Subcutaneous abdominal adipose tissue (tissue), 5 donors: ENCODE data around the gene SUPT6H.
A peak's percentile ranks its signal among the peaks of the same experiment; 100 is the strongest.
"Not testable (repeated sequence)": the region's sequence is repeated elsewhere in the genome, so short reads cannot be mapped to it uniquely, and the experiment has no call there.

Experiments
- H3K27ac ChIP-seq: one replicate; pipeline ENCODE4 v1.7.0; 2013; ENCODE audit warnings: low read depth, mild to moderate bottlenecking, inconsistent platforms, low read length, moderate library complexity
- H3K27me3 ChIP-seq, 5 donors: one replicate each; pipeline ENCODE4 v1.7.0; 2013; ENCODE audit warnings: low read length in 5 of 5, inconsistent platforms in 1 of 5; ENCODE audit not compliant: control insufficient read depth in 5 of 5, insufficient read depth in 4 of 5
- H3K36me3 ChIP-seq, 5 donors: one replicate each; pipeline ENCODE4 v1.7.0; 2013; ENCODE audit warnings: low read length in 5 of 5; ENCODE audit not compliant: control insufficient read depth in 5 of 5, insufficient read depth in 5 of 5
- H3K4me1 ChIP-seq, 5 donors: one replicate each; pipeline ENCODE4 v1.7.0; 2013; ENCODE audit warnings: low read length in 5 of 5, mild to moderate bottlenecking in 3 of 5, moderate library complexity in 1 of 5; ENCODE audit not compliant: control insufficient read depth in 5 of 5, insufficient read depth in 5 of 5
- H3K4me3 ChIP-seq, 5 donors: one replicate each; pipeline ENCODE4 v1.7.0; 2013; ENCODE audit warnings: low read length in 5 of 5, low read depth in 1 of 5
- H3K9ac ChIP-seq, 5 donors: one replicate each; pipeline ENCODE4 v1.7.0; 2013; ENCODE audit warnings: low read length in 5 of 5, mild to moderate bottlenecking in 4 of 5, moderate library complexity in 3 of 5
- H3K9me3 ChIP-seq, 5 donors: one replicate each; pipeline ENCODE4 v1.7.0; 2013; ENCODE audit warnings: low read length in 5 of 5; ENCODE audit not compliant: control insufficient read depth in 5 of 5
- donor health status: healthy.
- donor health status: healthy.
- donor health status: healthy.
- donor health status: healthy.
- donor health status: healthy.

SUPT6H gene

DNA sequence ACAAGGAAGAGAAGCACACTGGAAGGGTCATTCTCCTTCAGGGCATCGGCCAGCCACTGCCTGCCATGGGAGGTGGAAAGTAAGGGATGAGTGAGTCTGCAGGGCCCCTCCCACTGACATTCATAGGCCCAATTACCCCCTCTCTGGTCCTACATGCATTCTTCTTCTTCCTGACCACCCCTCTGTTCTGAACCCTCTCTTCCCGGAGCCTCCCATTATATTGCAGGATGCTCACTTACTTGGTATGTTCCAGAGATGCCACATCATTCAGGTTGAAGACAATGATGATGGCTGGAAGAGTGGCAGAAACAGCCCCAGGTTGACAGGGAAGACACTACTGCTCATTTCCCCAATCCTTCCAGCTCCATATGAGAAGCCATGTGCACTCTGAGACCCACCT is 53.2 kb downstream of the SUPT6H start:
- no peak overlapping the region for H3K4me3 ChIP-seq
- H3K9me3 ChIP-seq, result no peaks in the 10 kb centered on the region
- peaks cover 3 to 64% (median 46%) of the 10 kb centered on the region in 5 donors for H3K4me1 ChIP-seq
- H3K27ac ChIP-seq, result no peak overlapping the region
- peaks cover 0 to 8% (median 4%) of the 10 kb centered on the region in 5 donors for H3K27me3 ChIP-seq
- no peak overlapping the region for H3K9ac ChIP-seq
- H3K36me3 ChIP-seq, result peaks cover 0 to 18% (median 15%) of the 10 kb centered on the region in 5 donors

DNA sequence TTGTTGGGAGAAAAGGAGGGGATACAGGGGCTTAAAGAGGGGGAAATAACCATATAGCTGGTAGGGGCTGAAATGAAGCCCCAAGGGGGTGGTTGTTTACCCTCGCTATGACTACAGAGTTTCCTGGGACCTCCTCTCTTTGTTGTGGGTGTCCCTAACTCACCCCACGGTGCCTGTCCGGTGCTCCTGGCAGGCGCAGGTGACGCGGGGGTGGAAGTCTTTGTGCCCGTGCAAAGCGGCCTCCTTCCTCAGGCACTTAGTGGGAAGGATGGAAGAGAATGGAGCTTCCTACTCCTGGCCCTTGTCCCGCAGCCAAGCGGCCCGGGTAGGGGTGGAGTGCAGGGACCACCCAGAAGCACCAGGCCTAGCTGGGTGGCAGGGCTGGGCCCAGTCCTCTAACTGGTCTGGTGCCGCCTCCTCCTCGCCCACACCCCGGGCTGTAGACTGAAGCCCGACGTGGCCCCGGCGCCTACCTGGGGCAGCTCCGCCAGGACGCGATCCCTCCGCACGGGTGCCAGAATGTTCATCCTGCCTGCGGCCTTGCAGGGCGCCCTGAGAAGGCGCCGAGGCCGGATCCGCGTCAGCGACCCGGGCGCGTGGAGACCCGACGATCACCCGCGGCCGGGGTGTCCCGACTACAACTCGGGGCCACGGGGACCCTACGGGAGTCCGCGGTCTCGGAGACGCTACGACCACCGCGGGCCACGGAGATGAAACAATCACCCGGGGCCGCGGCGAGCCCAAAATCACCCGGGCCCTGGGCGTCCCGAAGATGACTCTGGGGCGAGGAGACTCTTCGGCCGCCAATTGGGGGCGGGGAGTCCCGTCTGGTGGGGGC is 55.0 kb downstream of the SUPT6H start:
- H3K27ac ChIP-seq, result peak overlapping the region; percentile 13
- H3K9ac ChIP-seq, result peak overlapping the region; percentile 2 to 83 (median 73)
- no peaks in the 10 kb centered on the region for H3K9me3 ChIP-seq
- peaks cover 3 to 23% (median 22%) of the 10 kb centered on the region in 5 donors for H3K36me3 ChIP-seq
- H3K4me3 ChIP-seq, result peak overlapping the region; percentile 31 to 92 (median 65)
- peaks cover 0 to 8% (median 4%) of the 10 kb centered on the region in 5 donors for H3K27me3 ChIP-seq
- peaks cover 9 to 66% (median 52%) of the 10 kb centered on the region in 5 donors for H3K4me1 ChIP-seq

DNA sequence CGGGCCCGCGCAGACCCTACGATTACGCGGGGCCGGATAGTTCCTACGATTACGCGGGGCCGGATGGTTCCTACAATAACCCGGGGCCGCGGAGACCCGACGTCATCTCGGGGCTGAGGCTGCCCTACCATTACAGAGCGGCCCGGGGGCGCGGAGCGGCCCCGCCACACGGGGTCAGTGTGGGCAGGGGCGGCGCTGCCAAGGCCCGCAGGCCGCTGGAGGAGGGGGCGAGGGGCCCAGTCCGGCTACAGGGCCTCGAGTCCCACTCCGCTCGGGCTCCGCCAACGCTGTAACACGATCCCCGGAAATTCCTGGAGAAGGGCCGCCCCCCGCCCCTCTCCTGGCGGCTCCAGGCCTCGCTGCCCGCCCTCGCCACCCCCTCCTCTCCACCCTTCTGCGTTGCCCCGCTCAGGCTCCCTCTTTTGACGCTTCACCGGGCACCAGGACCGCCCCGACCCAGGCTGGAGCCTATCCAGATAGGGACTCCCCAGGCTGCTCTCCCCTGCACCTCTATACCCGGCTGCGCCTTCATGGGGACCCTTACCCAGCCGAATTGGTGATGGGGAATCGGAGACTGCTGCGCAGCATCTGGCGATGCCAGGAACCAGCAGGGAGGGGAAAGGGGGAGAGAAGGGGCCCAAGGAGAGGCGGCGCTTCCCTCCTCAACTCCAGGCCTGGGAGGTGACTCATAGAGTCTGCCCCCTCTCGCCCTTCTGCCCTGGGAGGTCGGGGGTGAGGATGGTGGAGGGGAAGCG is 55.8 kb downstream of the SUPT6H start, which contains the start of gene RAB34:
TSS of gene RAB34 (minus strand) at position 291 of the 755 bp plus-strand sequence. CDS start 602 bp downstream, outside the sequence.
- peaks cover 0 to 8% (median 2%) of the 10 kb centered on the region in 5 donors for H3K27me3 ChIP-seq

DNA sequence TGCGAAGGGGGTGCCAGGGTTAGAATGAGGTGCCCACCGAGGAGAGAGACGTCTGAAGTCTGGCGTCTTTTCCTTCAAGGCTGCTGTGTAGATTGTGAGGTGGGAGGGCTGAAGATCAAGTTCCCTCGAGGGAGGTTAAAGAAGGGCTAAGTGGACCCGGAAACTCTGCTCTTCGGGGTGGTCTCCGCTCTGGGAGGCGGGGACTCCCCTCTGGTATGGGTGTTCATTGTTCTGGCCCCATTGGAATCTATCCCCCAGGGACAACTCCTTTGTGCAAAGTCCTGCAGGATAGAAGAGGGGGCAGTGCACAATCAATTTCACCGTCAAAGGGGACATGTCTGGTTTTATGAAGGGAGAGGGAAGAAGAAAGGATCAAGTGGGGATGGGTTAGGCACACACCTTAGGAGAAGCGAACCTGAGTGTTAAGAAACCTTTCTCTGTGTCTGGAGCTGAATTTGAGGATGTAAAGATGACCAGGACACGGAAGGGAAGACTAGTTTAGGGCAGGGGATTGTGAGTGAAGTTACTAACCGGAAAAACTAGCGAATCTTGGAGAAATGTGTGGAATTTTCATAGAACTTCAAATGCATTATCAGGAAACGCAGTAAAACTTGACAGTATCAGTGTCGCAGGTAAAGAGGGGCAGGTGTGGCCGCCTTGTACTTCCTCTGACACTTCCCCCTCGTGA is 56.5 kb downstream of the SUPT6H start:
- Histone ChIP-seq H3K9ac (peak overlapping the region in 2 of 5 donors; percentile 34 to 83), H3K4me1 (peaks cover 9 to 59% (median 46%) of the 10 kb centered on the region in 5 donors), H3K4me3 (peak overlapping the region; percentile 35 to 92 (median 66)), H3K27me3 (peaks cover 0 to 8% (median 2%) of the 10 kb centered on the region in 5 donors), H3K36me3 (peaks cover 4 to 37% (median 35%) of the 10 kb centered on the region in 5 donors), H3K27ac (peak overlapping the region; percentile 13), H3K9me3 (no peaks in the 10 kb centered on the region)

More for the DNA sequence above, 55.8 kb downstream of the SUPT6H start, which contains the start of gene RAB34:
- Histone ChIP-seq H3K9ac (peak within 1 kb of the TSS; percentile 2 to 83 (median 73)), H3K27ac (peak within 1 kb of the TSS; percentile 13), H3K9me3 (no peaks in the 10 kb centered on the region), H3K4me3 (peak within 1 kb of the TSS; percentile 35 to 92 (median 66)), H3K4me1 (peaks cover 9 to 59% (median 46%) of the 10 kb centered on the region in 5 donors), H3K36me3 (peaks cover 3 to 30% (median 28%) of the 10 kb centered on the region in 5 donors)

DNA sequence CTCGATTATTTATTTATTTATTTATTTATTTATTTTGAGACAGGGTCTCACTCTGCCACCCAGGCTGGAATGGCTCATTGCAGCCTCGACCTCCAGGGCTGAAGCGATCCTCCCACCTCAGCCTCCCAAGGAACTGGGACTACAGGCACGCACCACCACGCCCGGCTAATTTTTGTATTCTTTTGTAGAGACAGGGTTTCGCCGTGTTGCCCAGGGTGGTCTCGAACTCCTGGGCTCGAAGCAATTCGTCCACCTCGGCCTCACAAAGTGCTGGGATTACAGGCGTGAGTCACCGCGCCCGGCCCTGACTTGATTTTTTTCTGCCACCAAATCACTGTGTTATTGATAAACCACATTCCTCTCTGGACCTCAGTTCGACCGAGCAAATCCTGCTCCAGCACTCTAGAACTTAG is 57.0 kb downstream of the SUPT6H start:
- peaks cover 0 to 8% (median 2%) of the 10 kb centered on the region in 5 donors for H3K27me3 ChIP-seq
- peak overlapping the region in 2 of 5 donors; percentile 34 to 92 for H3K9ac ChIP-seq
- peak overlapping the region; percentile 80 for H3K27ac ChIP-seq

DNA sequence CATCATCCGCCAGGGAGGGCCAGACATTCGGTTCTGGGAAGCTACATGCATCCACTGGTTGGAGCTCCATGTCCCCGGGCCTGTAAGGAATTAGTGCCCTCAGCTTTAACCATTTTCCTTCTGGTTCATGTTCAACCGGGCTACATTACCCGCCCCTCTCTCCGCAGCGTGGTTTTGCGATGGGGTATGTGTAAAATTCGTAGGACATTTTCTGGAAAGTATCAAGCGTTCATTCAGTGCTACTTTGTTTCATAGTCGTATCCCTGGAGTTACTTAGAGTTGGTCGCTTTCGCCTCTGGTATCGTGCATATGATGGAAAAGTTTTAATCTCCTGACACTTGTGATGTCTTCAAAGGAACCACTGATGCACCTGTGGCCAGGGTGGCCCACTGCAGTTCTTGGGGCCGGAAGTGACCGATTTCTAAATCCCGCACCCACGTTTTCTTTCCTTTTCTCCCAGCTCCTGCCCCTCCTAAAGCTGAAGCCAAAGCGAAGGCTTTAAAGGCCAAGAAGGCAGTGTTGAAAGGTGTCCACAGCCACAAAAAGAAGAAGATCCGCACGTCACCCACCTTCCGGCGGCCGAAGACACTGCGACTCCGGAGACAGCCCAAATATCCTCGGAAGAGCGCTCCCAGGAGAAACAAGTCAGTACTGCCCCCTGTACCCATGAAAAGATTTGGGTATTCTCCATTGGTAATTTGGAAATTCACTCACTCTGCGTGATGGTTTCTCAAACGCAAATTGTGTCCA is 58.4 kb downstream of the SUPT6H start:
- Histone ChIP-seq H3K9ac (peak overlapping the region; percentile 65 to 92 (median 87)), H3K4me1 (peaks cover 12 to 66% (median 51%) of the 10 kb centered on the region in 5 donors), H3K36me3 (peaks cover 8 to 37% (median 33%) of the 10 kb centered on the region in 5 donors), H3K9me3 (no peaks in the 10 kb centered on the region), H3K4me3 (peak overlapping the region; percentile 64 to 96 (median 92)), H3K27me3 (peaks cover 0 to 8% (median 2%) of the 10 kb centered on the region in 5 donors), H3K27ac (peak overlapping the region; percentile 80)

More for the DNA sequence above, 57.0 kb downstream of the SUPT6H start:
- peak overlapping the region in 4 of 5 donors; percentile 57 to 93 (median 78) for H3K4me3 ChIP-seq
- no peaks in the 10 kb centered on the region for H3K9me3 ChIP-seq
- peaks cover 9 to 59% (median 46%) of the 10 kb centered on the region in 5 donors for H3K4me1 ChIP-seq
- peaks cover 8 to 42% (median 40%) of the 10 kb centered on the region in 5 donors for H3K36me3 ChIP-seq

DNA sequence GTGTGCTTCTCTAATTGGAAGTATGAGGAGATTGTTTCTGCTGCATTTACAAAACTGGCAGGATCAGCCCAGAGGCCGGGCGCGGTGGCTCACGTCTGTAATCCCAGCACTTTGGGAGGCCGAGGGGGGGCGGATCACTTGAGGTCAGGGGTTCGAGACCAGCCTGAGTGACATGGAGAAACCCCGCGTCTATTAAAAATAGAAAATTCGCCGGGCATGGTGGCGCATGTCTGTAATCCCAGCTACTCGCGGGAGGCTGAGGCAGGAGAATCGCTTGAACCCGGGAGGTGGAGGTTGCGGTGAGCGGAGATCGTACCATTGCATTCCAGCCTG is 59.0 kb downstream of the SUPT6H start:
- Histone ChIP-seq H3K36me3 (peaks cover 8 to 34% (median 30%) of the 10 kb centered on the region in 5 donors), H3K4me1 (peaks cover 14 to 70% (median 57%) of the 10 kb centered on the region in 5 donors), H3K9ac (peak overlapping the region in 4 of 5 donors; percentile 85 to 92 (median 90)), H3K27ac (peak overlapping the region; percentile 80), H3K4me3 (peak overlapping the region; percentile 64 to 96 (median 92))
- H3K9me3 ChIP-seq, H3K27me3 ChIP-seq: not testable (repeated sequence)

DNA sequence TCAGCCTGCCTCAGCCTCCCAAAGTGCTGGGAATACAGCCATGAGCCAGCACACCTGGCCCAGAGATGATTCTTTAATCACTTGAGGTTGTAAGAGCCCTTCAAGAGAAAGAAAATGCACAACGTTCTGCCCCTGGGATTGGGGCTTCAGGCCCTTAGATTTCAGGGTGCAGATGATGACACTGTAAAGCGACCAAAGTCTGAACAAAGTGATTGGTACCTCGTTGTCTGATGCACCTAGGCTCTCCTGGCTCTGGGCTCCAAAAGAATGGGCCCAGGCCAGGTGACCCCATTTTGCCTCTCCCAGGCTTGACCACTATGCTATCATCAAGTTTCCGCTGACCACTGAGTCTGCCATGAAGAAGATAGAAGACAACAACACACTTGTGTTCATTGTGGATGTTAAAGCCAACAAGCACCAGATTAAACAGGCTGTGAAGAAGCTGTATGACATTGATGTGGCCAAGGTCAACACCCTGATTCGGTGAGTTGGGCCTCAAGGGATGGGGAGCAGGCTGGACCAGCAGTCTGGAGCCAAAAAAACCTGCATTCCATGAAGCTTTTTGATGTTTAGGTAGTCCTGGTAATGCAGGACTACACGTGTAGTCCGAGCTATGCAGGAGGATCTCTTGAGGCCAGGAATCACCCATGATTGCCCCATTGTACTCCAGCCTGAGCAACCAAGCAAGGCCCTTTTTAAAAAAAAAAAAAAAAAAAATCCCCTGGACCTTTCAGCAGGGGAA is 60.6 kb downstream of the SUPT6H start:
- H3K9me3 ChIP-seq, result no peaks in the 10 kb centered on the region
- H3K4me3 ChIP-seq, result no peak overlapping the region
- peaks cover 14 to 68% (median 62%) of the 10 kb centered on the region in 5 donors for H3K4me1 ChIP-seq
- H3K27ac ChIP-seq, result no peak overlapping the region
- H3K36me3 ChIP-seq, result peaks cover 8 to 34% (median 30%) of the 10 kb centered on the region in 5 donors
- peaks cover 0 to 3% (median 0%) of the 10 kb centered on the region in 5 donors for H3K27me3 ChIP-seq
- H3K9ac ChIP-seq, result no peak overlapping the region
